Glutamatergic neuron (in vitro differentiated cells): ENCODE measurements around the gene BCAS4. TPM values are rescaled to one million over a fixed set of nuclear protein-coding genes. Genes with fewer than 3 reads are reported as not detected.

Experiments
- DNase-seq: peaks from one replicate; pipeline ENCODE4 v3.0.0; 2022
- H3K27ac Mint-ChIP-seq: one replicate; pipeline ENCODE4 v1.8.0; 2020; ENCODE audit warnings: mild to moderate bottlenecking, mixed read lengths, inconsistent platforms; ENCODE audit not compliant: unreplicated experiment
- H3K27me3 Mint-ChIP-seq: one replicate; pipeline ENCODE4 v1.8.0; 2020; ENCODE audit warnings: mild to moderate bottlenecking, moderate library complexity, mixed read lengths, inconsistent platforms; ENCODE audit not compliant: unreplicated experiment
- H3K36me3 Mint-ChIP-seq: one replicate; pipeline ENCODE4 v1.8.0; 2020; ENCODE audit warnings: mild to moderate bottlenecking, mixed read lengths, inconsistent platforms; ENCODE audit not compliant: unreplicated experiment
- H3K4me1 Mint-ChIP-seq: one replicate; pipeline ENCODE4 v1.8.0; 2020; ENCODE audit warnings: mild to moderate bottlenecking, low read depth, mixed read lengths, inconsistent platforms; ENCODE audit not compliant: unreplicated experiment
- H3K4me3 Mint-ChIP-seq: one replicate; pipeline ENCODE4 v1.8.0; 2020; ENCODE audit warnings: mild to moderate bottlenecking, mixed read lengths, inconsistent platforms; ENCODE audit not compliant: unreplicated experiment
- H3K9me3 Mint-ChIP-seq: one replicate; pipeline ENCODE4 v1.8.0; 2020; ENCODE audit warnings: mild to moderate bottlenecking, moderate library complexity, mixed read lengths, inconsistent platforms; ENCODE audit not compliant: unreplicated experiment
- CTCF ChIP-seq: fragments of 200-600 bp; sonication (generic); IDR thresholded peaks from one replicate; pipeline ENCODE4 v1.5.0; 2021; ENCODE audit not compliant: partially characterized antibody, unreplicated experiment
- total RNA-seq: library from RNA; stranded (reverse); fragmentation: NEBNext Ultra II Directional; extraction: Animal tissue kit (Norgen Biotek cat#: 25700); gene quantifications from one replicate; pipeline ENCODE4 v1.2.1, GENCODE V29; 2021; ENCODE audit not compliant: unreplicated experiment

Gene BCAS4
- total RNA-seq, 1 donor from 2014 or later: 5.5 TPM

GRCh38 chr20:50838707-50839385 lies 44.0 kb downstream of the BCAS4 start:
- H3K27ac Mint-ChIP-seq: no peak overlapping the region
- no peaks in the 10 kb centered on the region for H3K9me3 Mint-ChIP-seq
- no peaks in the 10 kb centered on the region for H3K36me3 Mint-ChIP-seq
- no peaks in the 10 kb centered on the region for H3K4me1 Mint-ChIP-seq
- no peak for TF ChIP-seq CTCF
- peaks cover 2% of the 10 kb centered on the region for H3K27me3 Mint-ChIP-seq
- no peak for DNase-seq
- H3K4me3 Mint-ChIP-seq: no peak overlapping the region

GRCh38 chr20:50842821-50843220 lies 48.0 kb downstream of the BCAS4 start:
- no peaks in the 10 kb centered on the region for H3K36me3 Mint-ChIP-seq
- no peak overlapping the region for H3K4me3 Mint-ChIP-seq
- H3K27me3 Mint-ChIP-seq: peaks cover 2% of the 10 kb centered on the region
- no peak for DNase-seq
- no peaks in the 10 kb centered on the region for H3K4me1 Mint-ChIP-seq
- no peak overlapping the region for H3K27ac Mint-ChIP-seq
- no peak for TF ChIP-seq CTCF
- peaks cover 1% of the 10 kb centered on the region for H3K9me3 Mint-ChIP-seq

- peaks cover 1% of the 10 kb centered on the region for H3K9me3 Mint-ChIP-seq
- no peak for DNase-seq
- H3K4me1 Mint-ChIP-seq: no peaks in the 10 kb centered on the region
- no peak overlapping the region for H3K4me3 Mint-ChIP-seq
- H3K27ac Mint-ChIP-seq: no peak overlapping the region
- no peak for TF ChIP-seq CTCF
- no peaks in the 10 kb centered on the region for H3K36me3 Mint-ChIP-seq
- peaks cover 1% of the 10 kb centered on the region for H3K27me3 Mint-ChIP-seq
These were observed 48.7 kb downstream of the BCAS4 start for GRCh38 chr20:50843331-50844276.

- no peaks in the 10 kb centered on the region for H3K27me3 Mint-ChIP-seq
- H3K27ac Mint-ChIP-seq: no peak overlapping the region
- no peaks in the 10 kb centered on the region for H3K36me3 Mint-ChIP-seq
- no peak for TF ChIP-seq CTCF
- H3K9me3 Mint-ChIP-seq: peaks cover 4% of the 10 kb centered on the region
- H3K4me3 Mint-ChIP-seq: no peak overlapping the region
- no peaks in the 10 kb centered on the region for H3K4me1 Mint-ChIP-seq
- DNase-seq: no peak
These were observed 49.7 kb downstream of the BCAS4 start for GRCh38 chr20:50844430-50845100.
